HCT116 (cell line): ENCODE measurements around the gene MUC5B. TPM values are rescaled to one million over a fixed set of nuclear protein-coding genes. Genes with fewer than 3 reads are reported as not detected.

Source experiments
- ATAC-seq: fragments of 200-7000 bp; cut with Tn5 transposase; 2 replicates; pipeline ENCODE4 v1.9.1; 2020; ENCODE audit warnings: mild to moderate bottlenecking, moderate library complexity
- BruUV-seq: library from RNA; stranded (reverse); fragments of 400-500 nt; replicated peaks from 2 replicates; lab custom pipeline; 2021; lab: Mats Ljungman, UMichigan
- CTCF ChIA-PET: fragments of 300-600 bp; sonication (Branson Sonifier 250); formaldehyde crosslinking; loops from one replicate; lab custom pipeline; 2021; ENCODE audit warnings: antibody characterized with exemption; lab: Charles Lee
- POLR2A ChIA-PET: fragments of 300-600, 350-600 bp; sonication (Branson Sonifier 250); formaldehyde crosslinking; loops from one replicate; lab custom pipeline; 2021; ENCODE audit warnings: antibody characterized with exemption; lab: Charles Lee
- RAD21 ChIA-PET, 2 experiments: fragments of 300-600 bp; sonication (Branson Sonifier 250); formaldehyde crosslinking; loops; one replicate each; lab custom pipeline; 2023; ENCODE audit warnings: low total read pairs in 2 of 2; ENCODE audit not compliant: uncharacterized antibody in 2 of 2, unreplicated experiment in 2 of 2, low non-redundant PET in 1 of 2; lab: Charles Lee
- DNase-seq: peaks from one replicate; pipeline ENCODE4 v3.0.0-alpha.2; 2010; ENCODE audit warnings: low read depth, low spot score
- H2AFZ ChIP-seq: fragments of 200-600 bp; shearing (Covaris generic), sonication (generic); 2 replicates; pipeline ENCODE4 v1.6.1; 2017; ENCODE audit warnings: low read depth, mixed run types, mixed read lengths, antibody characterized with exemption, low read length; ENCODE audit not compliant: poor library complexity, severe bottlenecking
- H3K27ac ChIP-seq: 2 replicates; pipeline ENCODE4 v1.5.1; 2012; ENCODE audit warnings: low read depth, low read length
- H3K27me3 ChIP-seq: fragments of 200-600 bp; sonication (generic); 2 replicates; pipeline ENCODE4 v1.6.1; 2016; ENCODE audit warnings: mixed run types, low read length, mixed read lengths; ENCODE audit not compliant: insufficient read depth
- H3K36me3 ChIP-seq, 2 experiments: fragments of 200-500 bp in 1 of 2; fragments of 200-600 bp in 1 of 2; sonication (Bioruptor generic) in 1 of 2; sonication (generic) in 1 of 2; 2 replicates each; pipeline versions ENCODE4 v1.5.1 to v1.6.1; 2014 to 2016; ENCODE audit warnings: low read length in 2 of 2, inconsistent platforms in 1 of 2, mixed read lengths in 1 of 2, mixed run types in 1 of 2; ENCODE audit not compliant: insufficient read depth in 2 of 2, control insufficient read depth in 1 of 2
- H3K4me1 ChIP-seq, 2 experiments: fragments of 200-600 bp in 1 of 2; sonication (generic) in 1 of 2; 2 replicates each; pipeline versions ENCODE4 v1.5.1 to v1.6.1; 2012 to 2017; ENCODE audit warnings: low read length in 2 of 2, inconsistent platforms in 1 of 2, mild to moderate bottlenecking in 1 of 2, mixed read lengths in 1 of 2, mixed run types in 1 of 2, moderate library complexity in 1 of 2; ENCODE audit not compliant: insufficient read depth in 2 of 2, control insufficient read depth in 1 of 2
- H3K4me2 ChIP-seq: fragments of 200-600 bp; sonication (generic); 2 replicates; pipeline ENCODE4 v1.6.1; 2017; ENCODE audit warnings: mixed run types, low read length, mixed read lengths
- H3K4me3 ChIP-seq, 2 experiments: fragments of 200-600 bp in 1 of 2; sonication (generic) in 1 of 2; replicated peaks in 1 of 2; 2 replicates each; pipeline ENCODE4 v1.5.1; 2011 to 2016; ENCODE audit warnings: low read length in 2 of 2, control low read depth in 1 of 2, low read depth in 1 of 2, mild to moderate bottlenecking in 1 of 2, mixed read lengths in 1 of 2, mixed run types in 1 of 2
- H3K79me2 ChIP-seq: fragments of 200-600 bp; sonication (generic); 2 replicates; pipeline ENCODE4 v1.6.1; 2017; ENCODE audit warnings: mild to moderate bottlenecking, mixed run types, low read length, moderate library complexity, mixed read lengths; ENCODE audit not compliant: insufficient read depth
- H3K9ac ChIP-seq: fragments of 200-600 bp; sonication (generic); 2 replicates; pipeline ENCODE4 v1.6.1; 2016; ENCODE audit warnings: low read length, mixed read lengths
- H3K9me2 ChIP-seq: fragments of 200-600 bp; sonication (generic), shearing (Covaris generic); 2 replicates; pipeline ENCODE4 v1.6.1; 2017; ENCODE audit warnings: mixed run types, mild to moderate bottlenecking, moderate library complexity; ENCODE audit not compliant: insufficient read depth
- H3K9me3 ChIP-seq, 2 experiments: fragments of 200-500 bp in 1 of 2; fragments of 200-600 bp in 1 of 2; sonication (Bioruptor generic) in 1 of 2; sonication (generic) in 1 of 2; 2 replicates each; pipeline ENCODE4 v1.6.1; 2014 to 2017; ENCODE audit warnings: low read length in 2 of 2, mixed read lengths in 2 of 2, inconsistent platforms in 1 of 2, low read depth in 1 of 2, mild to moderate bottlenecking in 1 of 2, mixed run types in 1 of 2, moderate library complexity in 1 of 2; ENCODE audit not compliant: control insufficient read depth in 1 of 2, insufficient read depth in 1 of 2
- H4K20me1 ChIP-seq: fragments of 200-600 bp; sonication (generic), shearing (Covaris generic); 2 replicates; pipeline ENCODE4 v1.6.1; 2017; ENCODE audit warnings: mixed run types, mild to moderate bottlenecking, moderate library complexity; ENCODE audit not compliant: insufficient read depth
- ATF3 ChIP-seq: IDR thresholded peaks from 2 replicates; pipeline ENCODE4 v1.6.1; 2012
- CTCF ChIP-seq, 3 experiments: fragments of 200-600 bp in 1 of 3; sonication (generic) in 1 of 3; IDR thresholded peaks in 2 of 3; conservative IDR thresholded peaks in 1 of 3; 2 replicates each; pipeline ENCODE4 v1.5.1; 2012 to 2017; ENCODE audit warnings: low read depth in 2 of 3, low read length in 2 of 3, antibody characterized with exemption in 1 of 3, borderline replicate concordance in 1 of 3, control low read depth in 1 of 3, mild to moderate bottlenecking in 1 of 3, mixed read lengths in 1 of 3, mixed run types in 1 of 3, moderate library complexity in 1 of 3; ENCODE audit not compliant: insufficient read depth in 1 of 3
- EGR1 ChIP-seq: IDR thresholded peaks from 2 replicates; pipeline ENCODE4 v1.6.1; 2012; ENCODE audit warnings: low read depth
- ELF1 ChIP-seq: IDR thresholded peaks from 2 replicates; pipeline ENCODE4 v1.6.1; 2012; ENCODE audit warnings: low read depth, borderline replicate concordance
- EZH2 ChIP-seq: fragments of 200-600 bp; sonication (generic); IDR thresholded peaks from 2 replicates; pipeline ENCODE4 v1.6.1; 2017; ENCODE audit warnings: antibody characterized with exemption, mixed run types
- FOSL1 ChIP-seq: IDR thresholded peaks from 2 replicates; pipeline ENCODE4 v1.6.1; 2012; ENCODE audit warnings: low read depth
- MAX ChIP-seq: IDR thresholded peaks from 2 replicates; pipeline ENCODE4 v1.6.1; 2012
- POLR2A ChIP-seq: IDR thresholded peaks from 2 replicates; pipeline ENCODE4 v1.7.0; 2011; ENCODE audit warnings: borderline replicate concordance; ENCODE audit not compliant: insufficient read depth, insufficient read length; ENCODE audit errors: extremely low read depth
- POLR2AphosphoS5 ChIP-seq: IDR thresholded peaks from 2 replicates; pipeline ENCODE4 v1.6.1; 2011; ENCODE audit warnings: mild to moderate bottlenecking, low read depth, low read length, moderate library complexity
- RAD21 ChIP-seq: IDR thresholded peaks from 2 replicates; pipeline ENCODE4 v1.6.1; 2012; ENCODE audit warnings: low read depth, mild to moderate bottlenecking
- SIN3A ChIP-seq: IDR thresholded peaks from 2 replicates; pipeline ENCODE4 v1.6.1; 2012; ENCODE audit warnings: low read depth
- SP1 ChIP-seq: IDR thresholded peaks from 2 replicates; pipeline ENCODE4 v1.6.1; 2012; ENCODE audit warnings: low read depth
- TCF7L2 ChIP-seq: IDR thresholded peaks from 2 replicates; pipeline ENCODE4 v1.7.0; 2011; ENCODE audit warnings: borderline replicate concordance, inconsistent platforms; ENCODE audit not compliant: insufficient read depth, insufficient read length; ENCODE audit errors: extremely low read depth
- YY1 ChIP-seq: IDR thresholded peaks from 2 replicates; pipeline ENCODE4 v1.6.1; 2011; ENCODE audit warnings: low read length, low read depth, moderate library complexity, mild to moderate bottlenecking; ENCODE audit not compliant: insufficient replicate concordance; ENCODE audit errors: extremely low read depth
- ZBTB33 ChIP-seq: IDR thresholded peaks from 2 replicates; pipeline ENCODE4 v1.6.1; 2011; ENCODE audit warnings: mild to moderate bottlenecking, low read length, moderate library complexity; ENCODE audit not compliant: insufficient replicate concordance; ENCODE audit errors: extremely low read depth
- ZFX ChIP-seq: fragments of 450-650 bp; IDR thresholded peaks from 2 replicates; pipeline ENCODE4 v1.6.1; 2017
- ZNF274 ChIP-seq: fragments of 200-500 bp; sonication (Bioruptor generic); IDR thresholded peaks from 2 replicates; pipeline ENCODE4 v1.6.1; 2014; ENCODE audit warnings: mild to moderate bottlenecking, low read depth, low read length, inconsistent platforms
- intact Hi-C: fragments of 100-400 bp; cut with micrococcal nuclease; formaldehyde crosslinking; loops from 2 replicates; pipeline ENCODE4 v1.10.0; 2022
- total RNA-seq: library from RNA; stranded (reverse); gene quantifications from one replicate; pipeline ENCODE4 v1.2.1, GENCODE V29; 2021; ENCODE audit not compliant: unreplicated experiment

Gene MUC5B
- total RNA-seq, 1 experiment from 2014 or later: 1.5 TPM

- TF ChIP-seq CTCF (IDR thresholded peaks at IDR 0.05 in 2 of 3, conservative IDR thresholded peaks at IDR 0.05 in 1 of 3; ENCODE audit: borderline replicate concordance in 1 of 3, insufficient read depth in 1 of 3, low read depth in 2 of 3, low read length in 2 of 3): no peak
- TF ChIP-seq EZH2: no peak
- TF ChIP-seq YY1: no peak
- no peak for TF ChIP-seq RAD21
- no peak for TF ChIP-seq FOSL1
- TF ChIP-seq TCF7L2: no peak
- TF ChIP-seq EGR1: no peak
- TF ChIP-seq MAX: no peak
- TF ChIP-seq, all 23 proteins: peak for 0
Observed at GRCh38 chr11:1258401-1259075, 35.7 kb downstream of the MUC5B start (continued).

GRCh38 chr11:1259076-1259461 is 36.2 kb downstream of the MUC5B start:
- Histone ChIP-seq H3K79me2 (no peaks in the 10 kb centered on the region), H3K4me2 (no peak overlapping the region), H3K9me3 (no peaks in the 10 kb centered on the region), H3K9me2 (no peaks in the 10 kb centered on the region), H3K27ac (no peak overlapping the region), H3K4me3 (no peak overlapping the region), H3K9ac (no peak overlapping the region), H3K4me1 (peaks cover 13 to 32% of the 10 kb centered on the region in 2 experiments; a peak in 3 of 4 replicates), H4K20me1 (no peaks in the 10 kb centered on the region), H3K36me3 (no peaks in the 10 kb centered on the region), H2AFZ (no peak overlapping the region), H3K27me3 (no peaks in the 10 kb centered on the region)
- BruUV-seq: no TSS peak
- intact Hi-C loops: no loop called here
- ATAC-seq (no peak), DNase-seq (no peak)
- ChIA-PET POLR2A (no interaction called here), RAD21 (no interaction called here), CTCF (no interaction called here)
- TF ChIP-seq YY1 (no peak), ATF3 (no peak), SP1 (no peak), FOSL1 (no peak), CTCF (IDR thresholded peaks at IDR 0.05 in 2 of 3, conservative IDR thresholded peaks at IDR 0.05 in 1 of 3; ENCODE audit: borderline replicate concordance in 1 of 3, insufficient read depth in 1 of 3, low read depth in 2 of 3, low read length in 2 of 3) (no peak), POLR2A (no peak), ZBTB33 (no peak), ZNF274 (no peak), TCF7L2 (no peak), SIN3A (no peak), RAD21 (no peak), EZH2 (no peak), ZFX (no peak), ELF1 (no peak), POLR2AphosphoS5 (no peak)
